Stimulated activated CD8-positive, alpha-beta memory T cell treated with anti-CD3 and anti-CD28 coated beads, Interleukin-12 subunit alpha, Interleukin-12 subunit beta, amount 100 ng/mL, for 4 hours (primary cell): Measurements from ENCODE around the gene VMP1.
"Not testable (repeated sequence)": the region's sequence is repeated elsewhere in the genome, so short reads cannot be mapped to it uniquely, and the experiment has no call there.

ENCODE experiments used
- DNase-seq: peaks from one replicate; pipeline ENCODE4 v3.0.0-alpha.2; 2020; ENCODE audit warnings: low read depth

VMP1 gene

GRCh38 chr17:59841091-59841881 is 133.8 kb downstream of the VMP1 start:
- DNase-seq: not testable (repeated sequence)

- not testable (repeated sequence) for DNase-seq
Measured at GRCh38 chr17:59841882-59842263, 134.4 kb downstream of the VMP1 start.

GRCh38 chr17:59842901-59843652 is 135.6 kb downstream of the VMP1 start:
- DNase-seq: peak; percentile 41

GRCh38 chr17:59844884-59845594 is 137.6 kb downstream of the VMP1 start:
- DNase-seq: no peak

- DNase-seq: no peak
Measured at GRCh38 chr17:59845595-59846393, 138.3 kb downstream of the VMP1 start.

GRCh38 chr17:59846394-59847165 is 139.1 kb downstream of the VMP1 start:
- no peak for DNase-seq

- no peak for DNase-seq
Measured at GRCh38 chr17:59848385-59848668, 140.9 kb downstream of the VMP1 start.

GRCh38 chr17:59848778-59849177 is 141.3 kb downstream of the VMP1 start:
- DNase-seq: no peak

GRCh38 chr17:59850311-59850710 is 142.9 kb downstream of the VMP1 start:
- DNase-seq: not testable (repeated sequence)

GRCh38 chr17:59851439-59852375 is 144.3 kb downstream of the VMP1 start:
- DNase-seq: no peak

GRCh38 chr17:59852847-59853167 is 145.4 kb downstream of the VMP1 start:
- DNase-seq: not testable (repeated sequence)

GRCh38 chr17:59853168-59853918 is 145.9 kb downstream of the VMP1 start:
- DNase-seq: no peak

GRCh38 chr17:59853919-59854729 is 146.7 kb downstream of the VMP1 start:
- DNase-seq: not testable (repeated sequence)

GRCh38 chr17:59856859-59857794 is 149.7 kb downstream of the VMP1 start:
- DNase-seq: no peak

- no peak for DNase-seq
Measured at GRCh38 chr17:59858167-59858816, 150.8 kb downstream of the VMP1 start.

- no peak for DNase-seq
Measured at GRCh38 chr17:59858932-59859331, 151.5 kb downstream of the VMP1 start.

GRCh38 chr17:59859444-59860025 is 152.1 kb downstream of the VMP1 start:
- no peak for DNase-seq
